NCI-H1436 (cell line): ENCODE results near the gene RAPGEF1.
A peak's percentile ranks its signal among the peaks of the same experiment; 100 is the strongest.

Experiments used
- DNase-seq: peaks from one replicate; lab custom pipeline; 2025; lab: John Stamatoyannopoulos, UW

Gene RAPGEF1

GRCh38 chr9:131707733-131708157, 32.1 kb downstream of the RAPGEF1 start:
- no peak for DNase-seq

DNA sequence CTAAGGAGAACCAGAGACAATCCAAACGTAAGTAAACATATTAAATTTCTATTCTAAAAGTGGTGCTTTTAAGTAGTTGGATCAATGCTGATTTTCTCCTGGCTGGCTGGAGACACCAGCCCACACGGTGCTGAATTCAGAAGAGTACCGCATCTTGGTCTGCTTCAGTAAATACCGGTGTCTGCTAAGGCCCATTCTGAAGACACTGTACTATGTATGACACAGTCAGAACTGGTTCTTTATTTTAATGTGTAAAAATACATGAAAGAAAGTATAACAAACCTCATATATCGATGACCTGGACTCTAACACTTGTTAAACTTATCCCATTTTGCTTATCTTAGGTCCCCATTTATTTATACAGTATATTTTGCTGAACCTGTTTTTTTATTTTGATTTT, 32.8 kb downstream of the RAPGEF1 start:
- no peak for DNase-seq

DNA sequence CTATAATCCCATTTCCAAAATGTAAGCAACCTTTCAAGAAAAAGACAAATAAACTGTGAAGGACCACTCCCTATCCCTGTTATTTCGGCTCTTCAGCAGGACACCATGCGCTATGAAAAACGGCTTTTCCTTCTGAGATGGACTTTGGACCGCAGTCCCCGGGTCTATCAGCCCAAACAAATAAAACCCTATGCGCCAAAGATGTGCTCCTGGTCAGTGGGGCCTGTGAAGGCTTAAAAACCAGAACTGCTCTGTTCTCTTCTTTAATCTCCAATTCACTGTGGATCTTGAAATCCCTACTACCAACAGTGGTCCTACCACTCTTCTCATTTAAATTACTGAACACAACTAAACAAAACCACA, 33.3 kb downstream of the RAPGEF1 start:
- no peak for DNase-seq

GRCh38 chr9:131704988-131705387, 34.9 kb downstream of the RAPGEF1 start:
- DNase-seq, result no peak

DNA sequence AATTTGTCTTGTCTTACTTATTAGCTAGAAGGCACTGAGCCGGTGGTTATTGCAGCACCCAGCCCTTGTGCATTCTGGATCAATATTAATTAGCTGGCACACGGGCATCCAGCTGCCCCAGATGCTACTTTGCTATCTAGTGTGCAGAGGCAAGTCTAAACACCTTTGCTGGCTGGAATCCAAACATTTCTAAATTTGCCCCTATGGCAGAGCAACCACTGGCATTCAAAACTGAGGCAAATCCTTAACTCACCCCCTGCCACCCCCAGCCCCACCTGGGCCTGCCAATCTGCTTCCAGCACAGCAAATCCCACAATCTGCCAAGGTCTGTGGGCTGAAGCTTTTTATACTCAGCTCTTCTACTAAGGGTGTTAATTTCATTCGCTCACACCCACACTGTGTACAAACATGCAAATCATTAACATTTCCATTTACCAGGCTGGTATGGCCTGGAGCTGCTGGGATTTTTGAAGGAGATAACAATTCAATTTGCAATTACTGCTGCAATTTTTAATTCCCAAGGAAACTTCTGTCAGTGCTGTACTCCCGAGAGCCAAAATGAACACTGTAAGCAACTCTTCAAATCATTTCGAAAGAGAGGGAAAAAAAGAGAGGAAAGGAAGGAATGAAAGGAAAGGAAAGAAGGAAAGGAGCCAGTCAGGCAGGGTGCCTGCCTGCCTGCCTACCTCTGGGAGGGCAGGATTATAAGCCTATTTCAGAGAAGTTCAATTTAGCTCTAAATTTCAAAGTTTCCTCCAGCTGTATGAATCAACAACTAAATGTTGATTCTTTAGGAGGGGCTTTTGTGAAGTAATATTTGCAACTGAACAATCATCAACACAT, 35.5 kb downstream of the RAPGEF1 start:
- peak; percentile 16 for DNase-seq

DNA sequence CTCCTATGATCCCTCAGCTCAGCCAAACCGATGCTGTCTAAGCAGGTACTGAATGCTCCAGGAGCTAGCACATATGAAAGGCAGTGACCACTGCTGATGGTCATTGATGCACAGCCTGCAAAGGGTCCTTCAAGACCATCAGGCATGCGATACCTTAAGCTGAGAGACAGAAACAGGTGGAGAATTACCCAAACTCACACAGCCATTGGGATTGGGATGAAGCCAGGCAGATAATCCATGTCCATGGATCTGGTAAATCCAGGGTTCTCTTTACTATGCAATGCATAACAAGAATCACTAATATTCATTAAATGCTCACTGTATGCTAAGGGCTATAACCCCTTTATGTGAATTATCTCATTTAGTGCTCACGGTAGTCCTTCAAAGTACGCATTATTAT, 36.2 kb downstream of the RAPGEF1 start:
- DNase-seq, result no peak

GRCh38 chr9:131702911-131703310, 37.0 kb downstream of the RAPGEF1 start:
- DNase-seq, result no peak

DNA sequence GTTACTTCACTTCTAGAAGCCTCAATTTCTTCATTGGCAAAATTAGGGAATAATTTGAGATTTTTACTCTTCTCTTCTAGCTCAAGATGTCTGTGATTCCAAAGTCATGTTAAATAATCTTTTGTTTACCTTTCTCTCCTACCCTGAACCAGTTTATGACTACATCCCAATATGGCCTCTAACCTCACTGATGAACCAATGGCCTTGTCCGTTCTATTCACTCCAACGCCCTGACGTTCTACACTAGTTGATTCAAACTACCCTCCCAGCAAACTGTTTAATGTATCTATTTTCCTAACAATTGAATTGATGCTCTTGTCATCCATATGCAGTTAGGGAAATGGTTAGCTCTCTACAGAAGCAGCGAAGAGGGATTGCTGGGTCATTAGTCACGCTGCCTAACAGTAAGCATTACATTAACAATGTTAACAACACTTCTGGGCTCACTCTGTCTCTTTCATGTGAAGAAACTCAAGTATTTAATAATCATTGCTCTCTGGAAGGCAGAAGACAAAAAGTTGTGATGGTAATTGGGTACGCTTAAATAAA, 38.0 kb downstream of the RAPGEF1 start:
- peak; percentile 29 for DNase-seq

GRCh38 chr9:131701436-131701781, 38.5 kb downstream of the RAPGEF1 start:
- DNase-seq, result no peak

DNA sequence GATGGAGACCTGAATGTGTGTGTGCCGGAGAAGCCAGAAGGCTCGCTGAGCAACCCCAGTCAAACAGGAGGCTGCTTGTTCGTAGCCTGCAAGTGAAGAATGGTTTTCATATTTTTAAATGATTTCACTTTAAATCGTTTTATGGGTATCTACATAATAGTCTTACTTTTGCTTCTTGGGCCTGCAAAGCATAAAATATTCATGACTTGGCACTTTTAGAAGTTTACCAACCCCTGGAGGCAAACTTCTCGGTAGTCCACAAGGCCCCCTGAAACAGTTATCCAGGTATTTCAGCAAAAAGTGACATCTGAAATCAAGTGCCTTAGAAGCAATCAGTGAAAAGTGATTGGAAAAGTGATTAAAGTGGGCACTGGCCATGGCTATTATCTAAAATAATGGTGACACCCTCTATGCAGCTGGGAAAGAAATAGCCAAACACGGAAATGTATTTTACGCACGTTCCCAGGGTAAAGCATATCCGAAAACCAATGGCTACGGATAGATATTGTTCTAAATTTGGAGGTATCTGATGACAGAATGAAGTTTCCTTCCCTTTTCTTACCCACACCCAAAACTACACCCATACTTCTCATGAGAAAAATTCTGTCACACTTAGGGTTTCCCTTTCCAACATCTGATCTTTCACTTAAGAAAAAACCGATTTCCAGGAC, 39.0 kb downstream of the RAPGEF1 start:
- no peak for DNase-seq

GRCh38 chr9:131700076-131700475, 39.8 kb downstream of the RAPGEF1 start:
- DNase-seq, result no peak

GRCh38 chr9:131698618-131698985, 41.3 kb downstream of the RAPGEF1 start:
- no peak for DNase-seq

DNA sequence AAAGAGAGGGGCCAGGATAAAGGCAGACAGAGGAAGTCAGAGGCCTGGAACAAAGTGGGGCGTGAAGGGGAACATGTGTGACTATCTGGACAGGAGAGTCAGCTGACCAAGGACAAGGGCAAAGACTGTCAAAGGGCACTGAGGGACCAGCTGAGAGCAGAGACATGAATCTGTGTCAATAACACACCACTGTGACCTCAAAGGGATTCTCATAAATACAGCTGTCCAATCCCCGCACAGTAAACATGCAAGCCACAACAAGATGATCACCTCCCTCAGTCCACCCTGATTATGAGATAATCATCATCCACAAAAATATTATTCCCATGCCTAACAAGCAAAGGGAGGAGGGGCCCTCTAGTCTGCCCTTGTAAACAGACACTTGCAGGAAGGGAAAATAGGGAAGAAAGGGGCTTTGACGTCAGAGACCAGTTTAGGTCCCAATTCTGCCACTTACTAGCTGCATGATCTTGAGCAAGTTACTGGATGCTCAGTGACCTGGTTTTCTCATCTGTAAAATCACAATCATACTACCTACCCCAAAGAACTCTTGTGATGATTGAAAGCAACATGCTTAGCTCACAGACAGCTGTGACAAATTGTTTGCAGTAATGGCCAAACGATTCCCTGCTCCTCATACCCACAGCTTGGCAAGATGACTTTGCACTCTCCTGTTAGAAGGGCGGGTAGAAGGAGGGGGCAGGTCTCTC, 41.8 kb downstream of the RAPGEF1 start:
- DNase-seq, result no peak

GRCh38 chr9:131697097-131697496, 42.8 kb downstream of the RAPGEF1 start:
- DNase-seq, result no peak

DNA sequence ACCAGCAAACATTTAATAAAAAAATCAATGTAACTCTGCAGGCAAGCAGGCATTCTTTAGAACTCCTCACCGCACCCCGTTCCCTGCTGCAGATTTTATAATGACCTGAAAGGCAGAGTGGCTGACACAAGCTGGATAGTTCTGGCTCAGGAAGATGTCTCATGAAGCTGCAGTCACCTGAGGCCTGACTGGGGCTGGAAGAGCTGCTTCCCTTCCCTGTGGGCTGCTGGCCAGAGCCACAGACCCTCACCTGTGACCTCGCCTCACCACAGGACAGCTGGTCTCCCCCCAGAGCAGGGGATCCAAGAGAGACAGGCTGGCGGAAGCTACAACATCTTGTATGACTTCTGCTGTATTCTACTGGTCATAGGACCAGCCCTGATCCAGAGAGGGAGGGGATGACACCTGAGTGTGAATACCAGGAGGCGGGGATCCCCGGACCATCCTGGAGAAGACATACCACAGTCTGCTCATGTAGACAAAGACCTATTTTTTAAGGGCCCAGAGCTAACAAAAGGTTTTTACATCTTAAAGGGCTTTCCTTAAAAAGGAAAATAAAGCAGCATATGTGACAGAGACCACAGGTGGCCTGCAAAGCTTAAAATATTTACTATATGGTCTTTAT, 43.9 kb downstream of the RAPGEF1 start:
- no peak for DNase-seq

DNA sequence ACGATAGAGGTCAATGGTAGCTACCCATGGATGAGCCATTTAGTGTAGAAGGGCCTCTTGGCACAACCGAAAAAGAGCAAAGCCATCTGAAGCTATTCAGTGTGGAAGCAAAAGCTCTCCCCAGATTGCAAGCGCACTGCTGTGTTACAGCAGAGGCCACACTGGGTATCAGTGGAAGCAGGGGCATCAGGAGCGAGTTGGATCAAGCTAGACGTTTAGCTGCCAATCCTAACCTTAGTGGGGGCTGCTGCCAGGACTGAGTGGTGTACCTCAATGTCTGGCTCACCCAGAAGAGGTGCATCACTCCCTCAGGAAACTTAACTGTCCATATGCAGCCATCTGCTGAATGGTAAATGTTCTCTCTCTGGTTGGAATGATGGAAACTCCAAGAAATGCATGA, 44.5 kb downstream of the RAPGEF1 start:
- no peak for DNase-seq

- DNase-seq, result no peak
Measured at GRCh38 chr9:131693651-131694597, 46.0 kb downstream of the RAPGEF1 start.

- DNase-seq, result no peak
Measured at GRCh38 chr9:131692612-131693562, 47.0 kb downstream of the RAPGEF1 start.

DNA sequence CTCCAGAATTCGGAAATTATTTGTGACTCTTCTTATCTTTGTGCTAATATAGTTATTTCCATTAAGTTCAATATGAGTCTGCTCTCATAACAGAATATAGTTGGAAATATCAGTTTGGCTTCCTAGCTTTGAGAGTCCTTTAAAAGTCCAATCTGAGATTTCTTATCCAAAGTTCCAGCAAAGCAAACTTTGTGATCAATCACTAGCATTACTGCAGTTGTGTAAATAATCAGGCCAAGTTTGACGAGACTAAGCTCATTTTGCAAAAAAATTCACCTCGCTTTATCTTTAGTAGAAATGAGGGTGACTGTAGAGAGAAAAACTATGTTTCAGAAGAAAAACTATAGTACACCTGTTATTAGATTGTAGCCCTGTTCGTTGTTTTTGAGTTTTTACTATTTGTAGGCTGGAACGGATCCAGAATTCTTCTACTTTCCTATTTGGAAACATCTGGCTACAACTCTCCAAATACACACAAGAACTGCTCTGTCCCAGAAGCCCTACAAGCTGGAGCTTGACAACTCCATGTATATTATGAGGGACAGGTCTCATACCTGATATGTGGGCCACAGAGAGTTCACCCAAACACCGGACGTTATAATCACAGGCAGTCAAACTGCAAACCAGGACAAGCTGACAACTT, 47.8 kb downstream of the RAPGEF1 start:
- no peak for DNase-seq
